SK-MEL-5 (cell line): ENCODE measurements around the gene USP32. TPM values are rescaled to one million over a fixed set of nuclear protein-coding genes. Genes with fewer than 3 reads are reported as not detected.

Experiments
- DNase-seq: peaks from one replicate; pipeline ENCODE4 v3.0.0-alpha.2; 2016; ENCODE audit warnings: low read depth, low spot score
- in situ Hi-C: cut with HindIII; loops from 2 replicates; pipeline ENCODE4 v1.10.0; 2016; ENCODE audit warnings: low sequenced_read_pairs, high pct_unique_total_duplicates, low pct_unique_long_range_greater_than_20kb
- total RNA-seq: library from RNA; depleted of rRNA; stranded (reverse); fragments of >200 nt; shearing (Covaris generic); gene quantifications from 2 replicates; pipeline ENCODE4 v1.2.3, GENCODE V29; 2014

The USP32 gene
- total RNA-seq, 1 experiment from 2014 or later, result 167 TPM

DNA sequence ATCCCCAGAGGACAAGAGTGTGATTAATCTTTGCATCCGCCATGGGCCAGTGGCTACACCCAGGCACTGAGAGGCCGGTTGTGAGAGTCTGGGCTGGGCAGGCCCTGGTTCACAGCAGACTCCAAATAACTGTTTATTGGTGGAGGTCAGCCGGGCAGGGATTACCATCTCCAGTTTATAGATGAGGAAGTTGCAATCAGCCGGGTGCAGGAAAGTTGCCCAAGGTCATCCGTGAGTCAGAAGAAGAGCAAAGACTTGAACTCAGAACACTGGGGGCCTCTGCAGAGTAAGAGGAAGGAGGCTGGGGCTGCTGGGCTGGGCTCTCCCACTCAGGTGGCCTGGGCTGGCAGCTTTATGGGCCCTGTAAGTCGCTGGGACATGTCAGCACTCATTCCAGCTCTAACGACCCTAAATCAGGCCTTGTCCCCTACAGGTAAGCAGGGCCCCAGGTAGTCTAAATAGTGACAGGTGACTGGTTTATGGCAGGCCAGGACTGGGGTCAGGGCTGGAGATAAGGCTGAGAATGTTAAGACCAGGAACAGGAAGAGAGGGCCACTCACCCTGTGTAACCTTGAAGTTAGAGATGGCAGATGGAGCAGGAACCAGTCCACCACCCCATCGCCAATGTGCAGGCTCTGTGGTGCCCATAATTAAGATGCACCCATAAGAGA, 244.2 kb downstream of the USP32 start:
- no peak for DNase-seq
- in situ Hi-C loops, result no loop called here

DNA sequence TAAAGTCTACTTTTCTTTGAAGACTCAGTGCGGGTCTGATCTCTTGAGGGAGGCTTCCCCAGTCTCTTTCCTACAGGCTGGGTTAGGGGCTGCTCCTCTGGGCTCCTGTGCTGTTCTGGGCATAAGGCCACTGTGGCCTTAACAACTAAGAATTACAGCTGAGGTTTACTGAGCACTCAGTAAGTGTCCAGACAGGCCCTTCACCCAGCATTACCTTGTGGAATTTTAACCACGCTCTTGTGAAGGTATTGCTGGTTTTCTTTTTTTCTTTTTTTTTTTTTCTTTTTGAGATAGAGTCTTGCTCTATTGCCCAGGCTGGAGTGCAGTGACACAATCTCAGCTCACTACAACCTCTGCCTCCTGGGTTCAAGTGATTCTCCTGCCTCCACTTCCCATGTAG, 245.7 kb downstream of the USP32 start:
- no peak for DNase-seq
- in situ Hi-C loops, result no loop called here

DNA sequence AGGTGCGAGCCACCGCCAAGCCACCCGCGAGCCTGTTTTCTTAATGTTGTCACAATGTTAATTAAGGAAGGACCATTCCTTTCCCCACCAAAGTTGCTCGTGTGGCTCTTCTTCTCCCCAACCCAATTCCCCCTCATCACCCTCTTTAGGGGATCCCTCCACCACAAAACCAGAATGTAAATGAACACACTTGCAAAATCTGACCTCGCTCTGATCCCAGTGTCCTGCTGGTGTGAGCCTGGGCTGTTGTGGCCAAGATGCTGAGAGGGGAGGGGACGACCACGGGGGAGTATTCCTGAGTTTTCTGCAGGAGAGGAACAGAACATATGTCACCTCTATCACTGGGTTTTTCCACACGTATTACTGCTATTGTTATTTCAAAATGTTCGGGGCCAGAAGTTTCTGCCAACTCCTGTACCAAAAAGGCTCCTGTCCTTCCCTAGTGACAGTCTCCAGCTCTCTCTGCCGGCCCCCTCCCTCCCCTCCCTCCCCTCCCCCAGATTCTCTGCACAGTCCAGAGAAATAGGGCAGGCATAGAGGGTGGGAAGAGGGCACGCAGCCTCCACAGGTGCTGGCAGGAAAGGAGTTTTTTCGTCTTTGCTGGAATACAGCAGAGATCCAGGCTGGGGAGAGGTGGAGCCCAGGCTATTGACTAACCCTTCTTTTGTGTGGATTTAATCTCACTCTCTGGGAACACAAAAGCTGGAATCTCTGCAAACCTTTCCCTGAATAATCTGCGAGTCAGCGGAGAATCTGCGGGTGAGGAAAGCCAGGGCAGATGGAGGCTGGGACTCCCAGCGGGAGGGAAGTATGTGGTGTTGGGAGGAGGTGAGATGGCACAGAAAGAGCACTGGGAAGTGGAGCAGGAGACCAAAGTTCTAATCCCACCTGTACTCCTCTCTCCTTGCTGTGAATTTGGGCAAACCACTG, 246.7 kb downstream of the USP32 start:
- DNase-seq, result no peak
- in situ Hi-C loops, result no loop called here

DNA sequence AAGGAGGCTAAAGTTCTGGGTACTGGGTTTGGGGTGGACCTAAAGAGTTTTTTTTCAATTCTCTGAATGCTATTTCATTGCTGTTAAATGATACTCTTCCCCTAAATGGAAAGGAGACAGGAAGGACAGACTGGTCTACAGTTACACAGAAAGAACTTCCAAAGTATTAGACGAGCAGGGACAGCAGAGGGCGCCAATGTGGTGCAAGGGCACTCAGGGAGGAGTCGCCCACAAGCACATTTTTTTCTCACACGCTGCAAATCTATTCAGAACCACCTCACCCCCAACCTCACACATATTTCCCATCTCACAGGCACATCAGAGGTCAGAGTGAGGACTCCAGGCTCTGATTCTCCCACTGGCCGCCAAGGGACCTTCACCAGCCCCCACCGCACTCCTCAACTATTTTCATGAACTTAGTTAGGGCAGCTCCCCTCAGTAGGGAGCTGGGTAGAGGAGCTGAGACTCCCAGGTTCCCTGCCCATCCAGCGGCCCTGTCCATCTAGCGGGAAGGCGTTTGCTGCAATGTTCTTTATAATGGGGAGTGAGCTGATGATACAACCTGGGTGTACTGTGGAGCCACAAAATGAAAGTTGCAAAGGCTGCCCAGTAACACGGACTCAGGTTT, 248.9 kb downstream of the USP32 start:
- peak; percentile 98 for DNase-seq
- in situ Hi-C loops, result no loop called here

DNA sequence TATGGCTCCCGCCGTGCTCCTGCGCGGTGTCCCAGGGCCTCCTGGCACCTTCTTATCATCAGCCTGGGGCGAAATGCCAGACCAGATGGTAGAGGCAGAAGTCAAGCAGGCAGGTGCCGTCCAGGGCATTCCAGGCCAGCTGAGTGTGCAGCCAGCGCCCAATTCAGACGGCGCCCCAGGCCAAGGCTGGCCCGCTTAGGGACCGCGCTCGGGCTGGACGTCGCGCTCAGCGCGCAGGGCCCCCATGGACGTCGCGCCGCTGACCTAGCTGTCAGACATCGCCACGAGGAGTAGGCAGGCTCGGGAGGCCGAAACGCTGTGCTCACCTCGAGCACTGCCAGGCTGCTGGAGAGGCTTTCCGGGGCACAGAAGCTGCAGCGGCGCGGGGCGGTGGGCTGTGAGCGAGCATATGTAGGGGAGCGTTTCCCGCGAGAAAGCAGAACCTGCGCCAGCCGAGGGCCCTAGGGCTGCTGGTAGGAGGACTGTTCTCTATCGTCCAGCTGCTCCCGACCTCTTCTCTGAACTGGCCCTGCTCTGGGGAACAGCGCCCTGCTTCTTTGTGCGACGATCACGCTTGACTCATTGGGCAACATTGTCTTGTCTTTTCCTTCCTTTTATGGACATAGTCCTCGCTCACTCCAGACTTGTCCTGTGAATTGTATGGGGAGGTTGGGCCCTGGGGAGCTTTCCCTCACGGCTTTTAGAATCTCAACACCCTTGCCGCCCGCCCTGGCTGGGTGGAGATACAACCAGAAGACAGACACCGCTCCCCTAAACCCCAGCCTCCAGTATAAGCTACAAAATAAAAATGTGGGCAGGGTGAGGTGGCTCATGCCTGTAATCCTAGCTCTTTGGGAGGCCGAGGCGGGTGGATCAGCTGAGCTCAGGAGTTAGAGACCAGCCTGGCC, 250.6 kb downstream of the USP32 start:
- in situ Hi-C loops, result no loop called here
- no peak for DNase-seq

DNA sequence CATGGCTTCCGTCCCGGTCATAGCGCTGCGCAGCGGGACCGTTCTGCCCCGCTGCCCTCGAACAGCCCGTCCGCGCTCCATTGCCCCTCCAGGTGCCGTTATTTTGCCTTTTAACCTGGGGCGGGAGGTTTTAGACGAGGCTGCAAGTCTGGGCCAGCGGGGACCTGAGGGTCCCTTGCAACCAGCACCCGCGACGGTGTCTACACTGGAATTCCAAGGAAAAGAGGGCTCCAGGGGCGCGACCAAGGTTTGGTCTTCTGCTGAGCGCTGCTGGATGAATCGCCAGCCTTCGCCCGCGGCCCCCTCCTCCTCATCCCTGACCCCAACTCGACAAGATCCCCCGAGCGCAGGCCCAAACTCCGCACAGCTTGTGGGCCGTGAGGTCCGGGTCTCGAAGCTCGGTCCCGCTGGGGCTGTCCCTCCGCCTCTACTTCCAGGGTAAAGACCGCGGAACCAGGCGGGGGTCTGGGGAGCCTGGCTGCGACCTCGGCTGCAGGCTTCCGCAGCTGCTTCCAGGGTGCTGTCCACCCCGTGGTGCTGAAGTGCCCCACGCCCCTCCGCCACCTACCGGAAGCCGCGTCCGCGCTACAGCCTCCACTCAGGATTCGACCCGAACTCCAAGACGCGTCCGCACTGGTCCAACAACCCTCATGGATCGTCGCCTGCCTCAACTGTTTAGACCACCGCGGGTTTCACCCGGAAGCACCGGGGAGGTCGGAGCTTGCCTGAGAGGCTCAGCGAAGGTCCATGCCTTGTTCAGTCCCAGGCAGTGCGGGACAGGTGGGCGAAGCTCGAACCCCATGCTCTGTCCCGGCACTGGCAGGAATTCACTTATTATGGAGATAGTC, 252.3 kb downstream of the USP32 start:
- in situ Hi-C loops, result no loop called here
- peak; percentile 65 for DNase-seq

GRCh38 chr17:60138769-60139437, 253.0 kb downstream of the USP32 start:
- in situ Hi-C loops, result no loop called here
- DNase-seq, result no peak

- DNase-seq, result no peak
- in situ Hi-C loops, result no loop called here
These were observed 254.2 kb downstream of the USP32 start for GRCh38 chr17:60137731-60138130.

GRCh38 chr17:60135951-60136666, 255.8 kb downstream of the USP32 start:
- in situ Hi-C loops, result no loop called here
- DNase-seq, result no peak

- in situ Hi-C loops, result no loop called here
These were observed 256.6 kb downstream of the USP32 start for GRCh38 chr17:60135151-60135950.

GRCh38 chr17:60134396-60135150, 257.4 kb downstream of the USP32 start:
- DNase-seq, result peak; percentile 30

More at GRCh38 chr17:60135151-60135950, 256.6 kb downstream of the USP32 start:
- DNase-seq, result peak; percentile 98

GRCh38 chr17:60130466-60130865, 261.5 kb downstream of the USP32 start:
- in situ Hi-C loops, result no loop called here

More at GRCh38 chr17:60134396-60135150, 257.4 kb downstream of the USP32 start:
- in situ Hi-C loops, result no loop called here

DNA sequence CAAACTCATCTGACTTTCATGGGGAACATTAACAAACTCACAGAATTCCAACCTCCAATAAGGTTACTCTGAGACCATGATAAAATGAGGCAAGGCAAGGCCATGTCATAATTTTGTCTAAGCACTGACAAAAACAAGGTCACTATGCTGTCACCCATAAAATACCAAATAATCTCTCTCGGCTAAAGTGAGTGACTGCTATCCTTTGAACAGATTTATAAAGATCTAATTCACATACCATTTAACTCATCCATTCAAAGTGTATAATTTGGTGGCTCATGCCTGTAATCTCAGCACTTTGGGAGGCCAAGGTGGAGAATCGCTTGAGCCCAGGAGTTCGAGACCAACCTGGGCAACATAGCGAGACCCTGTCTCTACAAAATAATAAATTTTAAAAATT, 262.8 kb downstream of the USP32 start:
- DNase-seq, result no peak
- in situ Hi-C loops, result no loop called here

More at GRCh38 chr17:60130466-60130865, 261.5 kb downstream of the USP32 start:
- DNase-seq, result no peak
